Aorta (tissue), 5 donors: Measurements from ENCODE around the gene TSHR. TPM values are rescaled to one million over a fixed set of nuclear protein-coding genes. Genes with fewer than 3 reads are reported as not detected.
"Not testable (repeated sequence)": the region's sequence is repeated elsewhere in the genome, so short reads cannot be mapped to it uniquely, and the experiment has no call there.

Source experiments
- ATAC-seq: fragments of 200-7000 bp; cut with Tn5 transposase; one replicate; pipeline ENCODE4 v1.9.1; 2022; ENCODE audit warnings: moderate library complexity; ENCODE audit not compliant: low FRiP score
- DNase-seq, 2 donors: peaks; one replicate each; pipeline ENCODE4 v3.0.0-alpha.2; 2020
- H3K27ac ChIP-seq, 2 donors: one replicate each; pipeline ENCODE4 v1.5.1; 2013; ENCODE audit warnings: low read length in 2 of 2, mild to moderate bottlenecking in 2 of 2, moderate library complexity in 2 of 2, control low read depth in 1 of 2, inconsistent platforms in 1 of 2, low read depth in 1 of 2
- H3K27me3 ChIP-seq, 2 donors: one replicate each; pipeline ENCODE4 v1.6.1; 2013; ENCODE audit warnings: control low read depth in 1 of 2, low read length in 1 of 2, mild to moderate bottlenecking in 1 of 2, moderate library complexity in 1 of 2; ENCODE audit not compliant: insufficient read depth in 2 of 2, control insufficient read depth in 1 of 2
- H3K36me3 ChIP-seq, 2 donors: one replicate each; pipeline ENCODE4 v1.6.1; 2013; ENCODE audit warnings: control low read depth in 1 of 2, low read length in 1 of 2, mild to moderate bottlenecking in 1 of 2; ENCODE audit not compliant: insufficient read depth in 2 of 2, control insufficient read depth in 1 of 2
- H3K4me1 ChIP-seq, 2 donors: one replicate each; pipeline ENCODE4 v1.6.1; 2013; ENCODE audit warnings: low read length in 2 of 2, control low read depth in 1 of 2, mild to moderate bottlenecking in 1 of 2, moderate library complexity in 1 of 2; ENCODE audit not compliant: insufficient read depth in 2 of 2, control insufficient read depth in 1 of 2
- H3K4me3 ChIP-seq, 2 donors: one replicate each; pipeline ENCODE4 v1.5.1; 2013; ENCODE audit warnings: low read length in 2 of 2, control low read depth in 1 of 2, mild to moderate bottlenecking in 1 of 2
- H3K9me3 ChIP-seq: one replicate; pipeline ENCODE4 v1.6.1; 2013; ENCODE audit warnings: mild to moderate bottlenecking, low read length; ENCODE audit not compliant: control insufficient read depth
- WGBS, 2 donors: extraction: QIAGEN DNeasy Blood & Tissue Kit; methylation state at CpG; one replicate each; pipeline ENCODE4 v1.1.7; 2013; 5-methylcytosine and 5-hydroxymethylcytosine counted together
- intact Hi-C, 2 donors: fragments of 100-400 bp; cut with DNase I; formaldehyde crosslinking; loops; one replicate each; pipeline versions ENCODE4 v1.14.2 to v1.15.0; 2022
- polyA plus RNA-seq, 2 donors: library from polyadenylated mRNA; stranded (reverse); fragments of 200-250 nt; gene quantifications; one replicate each; pipeline ENCODE4 v1.2.3, GENCODE V29; 2013
- total RNA-seq, 2 donors: library from RNA; stranded (reverse); fragmentation: NEBNext Ultra II Directional; extraction: Animal tissue kit (Norgen Biotek cat#: 25700); gene quantifications; one replicate each; pipeline ENCODE4 v1.2.1, GENCODE V29; 2021
- donor health status: healthy with polysubstance abuse.
- donor health status: Bipolar disorder and iron deficiency.
- donor health status: DM: no; HTN: no; CAD: no.
- donor health status: DM: no; HTN: no; CAD: no.
- donor health status: DM: yes; HTN: yes; CAD: no.

Gene TSHR
- total and polyA plus RNA-seq, 4 donors, result 0.13 to 0.30 (median 0.29) TPM; not detected in 1

DNA sequence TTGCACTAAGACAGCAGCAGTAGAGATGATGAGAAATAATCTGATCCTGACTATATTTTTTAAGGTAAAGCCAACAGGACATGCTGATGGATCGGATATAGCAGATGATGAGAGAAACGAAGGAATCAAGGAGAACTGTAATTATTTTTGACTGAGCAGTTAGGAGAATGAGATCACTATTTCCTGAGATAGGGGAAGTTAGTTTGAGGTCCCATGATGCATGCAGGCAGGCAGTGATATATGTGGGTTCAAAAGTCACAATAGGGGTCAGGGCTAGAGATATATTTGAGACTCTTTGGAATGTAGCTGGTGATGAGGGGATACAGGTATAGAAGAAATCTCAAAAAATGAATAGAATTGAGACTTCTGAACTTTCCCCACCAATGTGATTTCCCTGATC lies 157.8 kb downstream of the TSHR start:
- H3K4me3 ChIP-seq, result no peak overlapping the region
- no peaks in the 10 kb centered on the region for H3K9me3 ChIP-seq
- no peak for ATAC-seq
- intact Hi-C loops, result no loop called here
- peaks cover 0 to 2% of the 10 kb centered on the region in 2 donors for H3K27me3 ChIP-seq
- H3K4me1 ChIP-seq, result no peaks in the 10 kb centered on the region
- no peaks in the 10 kb centered on the region for H3K36me3 ChIP-seq
- 72 to 82% methylated on average over 2 of the region's 2 CpGs for WGBS, 2 donors
- DNase-seq, result no peak
- no peak overlapping the region for H3K27ac ChIP-seq

DNA sequence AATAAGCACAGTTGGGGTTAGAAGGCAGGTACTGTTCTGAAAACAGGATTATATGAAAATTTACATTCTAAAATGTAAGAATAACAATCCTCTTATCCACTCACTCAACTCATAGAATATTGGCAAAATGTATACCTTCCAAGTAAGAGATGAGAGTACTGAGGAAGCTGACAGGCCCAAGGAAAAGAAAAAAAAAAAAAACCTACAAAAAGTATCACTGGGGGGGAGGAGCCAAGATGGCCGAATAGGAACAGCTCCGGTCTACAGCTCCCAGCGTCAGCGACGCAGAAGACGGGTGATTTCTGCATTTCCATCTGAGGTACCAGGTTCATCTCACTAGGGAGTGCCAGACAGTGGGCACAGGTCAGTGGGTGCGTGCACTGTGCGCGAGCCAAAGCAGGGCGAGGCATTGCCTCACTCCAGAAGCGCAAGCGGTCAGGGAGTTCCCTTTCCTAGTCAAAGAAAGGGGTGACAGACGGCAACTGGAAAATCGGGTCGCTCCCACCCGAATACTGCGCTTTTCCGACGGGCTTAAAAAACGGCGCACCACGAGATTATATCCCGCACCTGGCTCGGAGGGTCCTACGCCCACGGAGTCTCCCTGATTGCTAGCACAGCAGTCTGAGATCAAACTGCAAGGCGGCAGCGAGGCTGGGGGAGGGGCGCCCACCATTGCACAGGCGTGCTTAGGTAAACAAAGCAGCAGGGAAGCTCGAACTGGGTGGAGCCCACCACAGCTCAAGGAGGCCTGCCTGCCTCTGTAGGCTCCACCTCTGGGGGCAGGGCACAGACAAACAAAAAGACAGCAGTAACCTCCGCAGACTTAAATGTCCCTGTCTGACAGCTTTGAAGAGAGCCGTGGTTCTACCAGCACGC lies 158.8 kb downstream of the TSHR start:
- H3K4me3 ChIP-seq, intact Hi-C loops, DNase-seq, H3K4me1 ChIP-seq, H3K36me3 ChIP-seq, H3K27me3 ChIP-seq, H3K27ac ChIP-seq, H3K9me3 ChIP-seq, ATAC-seq: not testable (repeated sequence)
- 79 to 89% methylated on average over 31 to 34 of the region's 34 CpGs for WGBS, 2 donors

DNA sequence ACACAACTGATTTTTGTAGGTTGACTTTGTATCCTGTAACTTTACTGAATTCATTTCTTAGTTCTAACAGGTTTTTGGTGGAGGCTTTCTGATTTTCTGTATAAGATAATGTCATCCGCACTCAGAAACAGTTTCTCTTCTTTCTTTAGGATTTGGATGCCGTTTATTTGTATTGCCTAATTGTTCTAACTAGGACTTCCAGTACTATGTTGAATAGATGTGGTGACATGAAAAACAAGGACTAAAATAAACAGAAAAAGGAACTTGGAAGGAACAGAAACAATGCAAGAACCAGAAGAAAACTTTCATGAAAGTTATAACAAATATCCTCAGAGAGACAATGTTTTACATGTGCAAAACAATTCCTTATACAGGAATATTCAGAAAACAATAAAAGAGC lies 165.1 kb downstream of the TSHR start:
- Histone ChIP-seq H3K4me1 (no peaks in the 10 kb centered on the region), H3K27ac (no peak overlapping the region), H3K36me3 (no peaks in the 10 kb centered on the region), H3K27me3 (no peaks in the 10 kb centered on the region), H3K9me3 (no peaks in the 10 kb centered on the region), H3K4me3 (no peak overlapping the region)
- ATAC-seq (no peak), DNase-seq (no peak)
- 61 to 85% methylated on average over 2 of the region's 2 CpGs for WGBS, 2 donors
- intact Hi-C loops, result no loop called here

GRCh38 chr14:81122326-81122725 lies 166.9 kb downstream of the TSHR start:
- DNase-seq (no peak), ATAC-seq (no peak)
- Histone ChIP-seq H3K4me1 (no peaks in the 10 kb centered on the region), H3K36me3 (no peaks in the 10 kb centered on the region), H3K27me3 (no peaks in the 10 kb centered on the region), H3K27ac (no peak overlapping the region), H3K4me3 (no peak overlapping the region), H3K9me3 (no peaks in the 10 kb centered on the region)
- 90 to 93% methylated on average over 3 of the region's 3 CpGs for WGBS, 2 donors
- intact Hi-C loops, result no loop called here

DNA sequence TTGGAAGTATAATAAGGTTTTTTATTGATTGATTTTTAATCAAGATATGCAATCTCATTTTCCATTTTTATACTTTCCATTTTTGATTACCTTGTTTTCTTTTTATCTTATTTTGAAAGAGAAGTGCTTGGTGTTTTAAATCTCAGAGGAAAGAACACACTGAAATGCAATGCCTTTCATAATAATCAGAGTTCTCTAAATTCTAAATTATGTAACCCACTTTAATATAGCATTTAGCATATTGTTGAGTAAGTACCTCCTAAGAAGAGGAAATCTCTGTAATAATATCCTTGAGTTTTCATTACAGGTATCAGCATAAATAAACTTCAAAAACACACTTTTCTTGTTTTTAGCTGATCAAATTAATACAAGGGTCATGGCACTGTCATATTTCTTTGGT lies 168.4 kb downstream of the TSHR start:
- no peak for DNase-seq
- Histone ChIP-seq H3K9me3 (no peaks in the 10 kb centered on the region), H3K4me3 (no peak overlapping the region), H3K27ac (no peak overlapping the region), H3K4me1 (no peaks in the 10 kb centered on the region), H3K27me3 (no peaks in the 10 kb centered on the region), H3K36me3 (no peaks in the 10 kb centered on the region)
- intact Hi-C loops, result no loop called here
- ATAC-seq, result no peak

DNA sequence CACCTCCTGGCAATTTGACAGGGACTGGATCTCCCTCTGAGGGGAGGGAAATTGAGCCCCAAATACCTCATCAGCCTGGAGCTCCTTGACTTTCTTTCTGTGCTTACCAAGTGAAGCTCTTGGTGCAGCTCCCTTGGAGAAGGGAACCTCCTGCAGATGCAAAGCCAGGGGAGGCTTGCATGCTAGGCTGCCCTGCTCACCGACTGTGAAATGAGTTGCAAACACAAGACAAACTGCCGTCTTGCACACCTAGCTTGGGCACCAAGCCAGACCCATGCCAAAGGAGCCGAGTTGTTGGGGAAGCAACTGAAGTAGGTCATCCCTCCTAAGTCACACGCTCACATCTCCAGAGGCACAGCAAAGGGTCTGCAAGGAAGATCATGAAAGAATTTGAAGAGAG lies 170.1 kb downstream of the TSHR start:
- no peak overlapping the region for H3K4me3 ChIP-seq
- intact Hi-C loops, result no loop called here
- no peaks in the 10 kb centered on the region for H3K9me3 ChIP-seq
- DNase-seq (no peak), ATAC-seq (no peak)
- WGBS, 2 donors, result 89 to 90% methylated on average over 4 of the region's 4 CpGs
- H3K27me3 ChIP-seq, result no peaks in the 10 kb centered on the region
- H3K27ac ChIP-seq, result no peak overlapping the region
- no peaks in the 10 kb centered on the region for H3K36me3 ChIP-seq
- H3K4me1 ChIP-seq, result no peaks in the 10 kb centered on the region

GRCh38 chr14:81127785-81128184 lies 172.4 kb downstream of the TSHR start:
- no peak overlapping the region for H3K27ac ChIP-seq
- H3K27me3 ChIP-seq, result no peaks in the 10 kb centered on the region
- peaks cover 2% of the 10 kb centered on the region for H3K9me3 ChIP-seq
- no peak for DNase-seq
- no peaks in the 10 kb centered on the region for H3K36me3 ChIP-seq
- no peak for ATAC-seq
- H3K4me3 ChIP-seq, result no peak overlapping the region
- WGBS, 2 donors, result 60 to 76% methylated on average over 5 of the region's 5 CpGs
- no peaks in the 10 kb centered on the region for H3K4me1 ChIP-seq
- intact Hi-C loops, result no loop called here

DNA sequence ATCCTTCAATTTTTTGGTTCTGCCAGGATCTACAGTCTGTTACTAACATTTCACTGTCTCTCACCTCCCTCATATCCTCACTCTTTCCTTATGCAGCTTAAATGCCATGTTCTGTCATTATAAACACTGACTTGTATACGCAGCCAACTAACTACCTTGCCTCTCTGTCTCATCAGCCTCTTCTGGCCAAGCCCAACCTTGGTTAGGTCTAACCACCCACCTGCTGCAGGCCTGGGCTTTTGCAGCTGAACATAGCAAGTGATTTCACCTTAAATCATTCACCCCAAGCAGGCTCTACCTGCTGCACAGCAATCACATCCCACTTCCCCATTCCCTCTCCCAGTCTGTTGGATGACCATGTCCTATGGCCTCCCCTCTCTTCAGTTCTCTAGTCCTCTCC lies 173.8 kb downstream of the TSHR start:
- 83 to 93% methylated on average over 1 of the region's 1 CpG for whole genome bisulfite sequencing, 2 donors
- intact Hi-C loops, result no loop called here
- DNase-seq, result no peak
- no peak for ATAC-seq
- Histone ChIP-seq H3K4me1 (no peaks in the 10 kb centered on the region), H3K36me3 (no peaks in the 10 kb centered on the region), H3K4me3 (no peak overlapping the region), H3K27me3 (no peaks in the 10 kb centered on the region), H3K9me3 (peaks cover 2% of the 10 kb centered on the region), H3K27ac (no peak overlapping the region)

DNA sequence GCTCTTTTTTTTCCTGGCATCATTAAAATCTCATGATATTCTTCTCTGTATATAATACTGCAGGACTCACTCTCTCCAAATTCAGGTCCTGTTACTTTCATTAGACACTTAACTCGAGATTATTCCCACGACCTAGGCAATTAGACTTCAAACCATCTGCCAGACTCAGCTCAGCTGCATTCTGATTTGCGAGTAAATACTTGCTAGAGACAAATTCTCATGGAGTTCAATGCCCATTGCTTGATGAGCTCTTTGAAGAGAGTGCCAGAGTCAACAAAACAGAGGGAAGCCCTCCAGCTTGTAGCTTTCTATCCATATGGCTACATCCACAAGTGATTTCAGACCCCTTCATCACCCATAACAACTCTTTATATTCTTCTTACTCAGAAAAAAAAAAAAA lies 177.0 kb downstream of the TSHR start:
- DNase-seq (no peak), ATAC-seq (no peak)
- Histone ChIP-seq H3K27ac (no peak overlapping the region), H3K9me3 (peaks cover 2% of the 10 kb centered on the region), H3K4me1 (no peaks in the 10 kb centered on the region), H3K4me3 (no peak overlapping the region), H3K27me3 (peaks cover 0 to 2% of the 10 kb centered on the region in 2 donors), H3K36me3 (no peaks in the 10 kb centered on the region)
- 25 to 33% methylated on average over 3 of the region's 3 CpGs for WGBS, 2 donors
- intact Hi-C loops, result no loop called here
